HFFc6 (cell line): ENCODE measurements around the gene EPHA6. TPM values are rescaled to one million over a fixed set of nuclear protein-coding genes. Genes with fewer than 3 reads are reported as not detected.

Source experiments
- DNase-seq: peaks from one replicate; pipeline ENCODE4 v3.0.0-alpha.2; 2018
- H3K27ac Mint-ChIP-seq: 2 replicates; pipeline ENCODE4 v1.8.0; 2020; ENCODE audit warnings: mild to moderate bottlenecking, mixed read lengths
- H3K27me3 Mint-ChIP-seq: 2 replicates; pipeline ENCODE4 v1.8.0; 2021; ENCODE audit warnings: mild to moderate bottlenecking, moderate library complexity, mixed read lengths; ENCODE audit not compliant: insufficient read depth
- H3K36me3 Mint-ChIP-seq: 2 replicates; pipeline ENCODE4 v1.8.0; 2021; ENCODE audit warnings: low read depth, mixed read lengths
- H3K4me1 Mint-ChIP-seq: 2 replicates; pipeline ENCODE4 v1.8.0; 2020; ENCODE audit warnings: low read depth, mixed read lengths
- H3K4me3 Mint-ChIP-seq: 2 replicates; pipeline ENCODE4 v1.8.0; 2020; ENCODE audit warnings: mild to moderate bottlenecking, moderate library complexity, mixed read lengths
- H3K9me3 Mint-ChIP-seq: 2 replicates; pipeline ENCODE4 v1.8.0; 2020; ENCODE audit warnings: mild to moderate bottlenecking, mixed read lengths
- CTCF ChIP-seq: fragments of 200-600 bp; sonication (generic); IDR thresholded peaks from 2 replicates; pipeline ENCODE4 v1.5.0; 2021; ENCODE audit warnings: antibody characterized with exemption, mild to moderate bottlenecking
- total RNA-seq, 6 experiments: library from RNA; stranded (reverse); fragmentation: NEBNext Ultra II Directional; extraction: Animal tissue kit (Norgen Biotek cat#: 25700); gene quantifications; 2 replicates in 1 of 6; 3 replicates in 5 of 6; pipeline ENCODE4 v1.2.3, GENCODE V29; 2021

The EPHA6 gene
- total RNA-seq, 6 experiments from 2014 or later, result not detected

- Mint-ChIP-seq H3K4me1 (peaks cover 29% of the 10 kb centered on the region), H3K4me3 (peak overlapping the region; percentile 91), H3K36me3 (0 out of 2 replicates have a peak, but pooled peaks cover 4% of the 10 kb centered on the region), H3K27ac (peak overlapping the region; percentile 95), H3K9me3 (no peaks in the 10 kb centered on the region), H3K27me3 (no peaks in the 10 kb centered on the region)
- DNase-seq, result no peak
- no peak for TF ChIP-seq CTCF
Measured at GRCh38 chr3:97763586-97764406, 949.4 kb downstream of the EPHA6 start.

GRCh38 chr3:97764407-97765238 lies 950.2 kb downstream of the EPHA6 start, which contains the start of gene ARL6:
ARL6 (plus strand) TSS chr3:97764758; CDS start chr3:97768108, 3,350 bp downstream.
- TF ChIP-seq CTCF, result peak; percentile 35; the same call in 1 of the 2 replicates
- peak; percentile 81 for DNase-seq
- Mint-ChIP-seq H3K36me3 (peaks cover 7% of the 10 kb centered on the region), H3K27me3 (no peaks in the 10 kb centered on the region), H3K4me3 (peak within 1 kb of the TSS; percentile 91), H3K27ac (peak within 1 kb of the TSS; percentile 95), H3K9me3 (no peaks in the 10 kb centered on the region), H3K4me1 (peaks cover 29% of the 10 kb centered on the region)

- H3K4me1 Mint-ChIP-seq, result peaks cover 29% of the 10 kb centered on the region
- peak overlapping the region; percentile 95 for H3K27ac Mint-ChIP-seq
- TF ChIP-seq CTCF, result no peak
- H3K4me3 Mint-ChIP-seq, result peak overlapping the region; percentile 91
- no peak for DNase-seq
- no peaks in the 10 kb centered on the region for H3K27me3 Mint-ChIP-seq
- no peaks in the 10 kb centered on the region for H3K9me3 Mint-ChIP-seq
- H3K36me3 Mint-ChIP-seq, result peaks cover 14% of the 10 kb centered on the region
Measured at GRCh38 chr3:97765336-97765735, 950.9 kb downstream of the EPHA6 start.

GRCh38 chr3:97772926-97773325 lies 958.5 kb downstream of the EPHA6 start:
- no peak overlapping the region for H3K27ac Mint-ChIP-seq
- no peaks in the 10 kb centered on the region for H3K27me3 Mint-ChIP-seq
- no peak for DNase-seq
- TF ChIP-seq CTCF, result no peak
- H3K9me3 Mint-ChIP-seq, result no peaks in the 10 kb centered on the region
- peaks cover 5% of the 10 kb centered on the region for H3K4me1 Mint-ChIP-seq
- peaks cover 26% of the 10 kb centered on the region for H3K36me3 Mint-ChIP-seq
- H3K4me3 Mint-ChIP-seq, result no peak overlapping the region

- Mint-ChIP-seq H3K4me1 (peaks cover 19% of the 10 kb centered on the region), H3K9me3 (no peaks in the 10 kb centered on the region), H3K36me3 (no peaks in the 10 kb centered on the region), H3K27ac (peak overlapping the region; percentile 15), H3K27me3 (no peaks in the 10 kb centered on the region), H3K4me3 (peak overlapping the region; percentile 26; the same call in 1 of the 2 replicates)
- no peak for DNase-seq
- TF ChIP-seq CTCF, result no peak
Measured at GRCh38 chr3:97778152-97778551, 963.8 kb downstream of the EPHA6 start.
